GM12878 (cell line): Measurements from ENCODE around the gene RYK. TPM values are rescaled to one million over a fixed set of nuclear protein-coding genes. Genes with fewer than 3 reads are reported as not detected.

ENCODE experiments used
- ATAC-seq: fragments of 200-7000 bp; cut with Tn5 transposase; 3 replicates; pipeline ENCODE4 v1.9.1; 2020; ENCODE audit warnings: mild to moderate bottlenecking, moderate library complexity
- BruUV-seq: library from RNA; stranded (reverse); fragments of 400-500 nt; replicated peaks from 2 replicates; lab custom pipeline; 2021; lab: Mats Ljungman, UMichigan
- CTCF ChIA-PET: fragments of 300-600 bp; sonication (Branson Sonifier 250); formaldehyde crosslinking; extraction: SDS; loops from one replicate; lab custom pipeline; 2021; ENCODE audit warnings: inconsistent platforms; lab: Yijun Ruan, JAX
- POLR2A ChIA-PET: fragments of 350-600 bp; formaldehyde crosslinking; extraction: SDS; loops from one replicate; lab custom pipeline; 2021; ENCODE audit warnings: inconsistent platforms; lab: Charles Lee
- RAD21 ChIA-PET: fragments of 300-600 bp; sonication (Branson Sonifier 250); formaldehyde crosslinking; loops from one replicate; lab custom pipeline; 2023; ENCODE audit warnings: antibody characterized with exemption; ENCODE audit not compliant: unreplicated experiment; lab: Charles Lee
- SMC1A ChIA-PET: fragments of 300-600 bp; sonication (Branson Sonifier 250); formaldehyde crosslinking; loops from one replicate; lab custom pipeline; 2023; ENCODE audit not compliant: unreplicated experiment, uncharacterized antibody; lab: Charles Lee
- DNase-seq: peaks from one replicate; pipeline ENCODE4 v3.0.0-alpha.2; 2011; ENCODE audit warnings: low read depth, low spot score
- FAIRE-seq: peaks from 3 replicates; lab custom pipeline; 2011; peaks lifted over from hg19 to GRCh38; lab: Jason Lieb, UNC
- H2AFZ ChIP-seq: 2 replicates; pipeline ENCODE4 v1.6.0; 2011; ENCODE audit warnings: low read depth, low read length, control low read depth; ENCODE audit not compliant: control insufficient read depth
- H3K27ac ChIP-seq: 2 replicates; pipeline ENCODE4 v1.5.1; 2011; ENCODE audit warnings: control low read depth; ENCODE audit not compliant: control insufficient read depth, insufficient read depth
- H3K27me3 ChIP-seq, 2 experiments: replicated peaks in 1 of 2; 2 replicates each; pipeline versions ENCODE4 v1.6.0 to v1.6.1; 2011; ENCODE audit warnings: low read length in 1 of 2; ENCODE audit not compliant: control insufficient read depth in 2 of 2, insufficient read depth in 2 of 2
- H3K36me3 ChIP-seq, 2 experiments: 2 replicates each; pipeline ENCODE4 v1.5.1; 2011; ENCODE audit warnings: low read length in 1 of 2; ENCODE audit not compliant: control insufficient read depth in 2 of 2, insufficient read depth in 2 of 2
- H3K4me1 ChIP-seq: 2 replicates; pipeline ENCODE4 v1.6.1; 2011; ENCODE audit warnings: mild to moderate bottlenecking, low read length, moderate library complexity, mixed read lengths; ENCODE audit not compliant: control insufficient read depth, insufficient read depth
- H3K4me2 ChIP-seq: 2 replicates; pipeline ENCODE4 v1.6.0; 2011; ENCODE audit warnings: control low read depth; ENCODE audit not compliant: control insufficient read depth, insufficient read depth
- H3K4me3 ChIP-seq: fragments of 200-600 bp; sonication (generic); 2 replicates; pipeline ENCODE4 v1.5.1; 2016
- H3K79me2 ChIP-seq: 2 replicates; pipeline ENCODE4 v1.6.0; 2011; ENCODE audit warnings: low read length; ENCODE audit not compliant: control insufficient read depth, insufficient read depth
- H3K9ac ChIP-seq: 2 replicates; pipeline ENCODE4 v1.8.0; 2011; ENCODE audit warnings: low read length, control low read depth, mixed read lengths; ENCODE audit not compliant: control insufficient read depth, insufficient read depth
- H3K9me3 ChIP-seq: replicated peaks from 3 replicates; pipeline ENCODE4 v1.5.1; 2011; ENCODE audit warnings: mild to moderate bottlenecking, low read length; ENCODE audit not compliant: control insufficient read depth, insufficient read depth
- H4K20me1 ChIP-seq: 2 replicates; pipeline ENCODE4 v1.6.0; 2011; ENCODE audit not compliant: control insufficient read depth, insufficient read depth
- IRF4 ChIP-seq: IDR thresholded peaks from 2 replicates; pipeline ENCODE4 v1.6.1; 2011; ENCODE audit warnings: low read depth, low read length
- REST ChIP-seq: IDR thresholded peaks from 2 replicates; pipeline ENCODE4 v1.6.1; 2012; ENCODE audit warnings: mild to moderate bottlenecking, low read depth, low read length
- SMARCA5 ChIP-seq: fragments of 450-650 bp; IDR thresholded peaks from 2 replicates; pipeline ENCODE4 v1.6.1; 2017; ENCODE audit warnings: mild to moderate bottlenecking
- TBL1XR1 ChIP-seq: IDR thresholded peaks from 2 replicates; pipeline ENCODE4 v1.6.1; 2012; ENCODE audit warnings: low read depth, low read length, improper control_type of control experiment
- WGBS: methylation state at CpG from one replicate; pipeline ENCODE4 v1.1.6; 2016; ENCODE audit warnings: low lambda C conversion rate; ENCODE audit not compliant: insufficient replicate concordance, insufficient coverage; ENCODE audit errors: missing lambda C conversion rate; 5-methylcytosine and 5-hydroxymethylcytosine counted together
- in situ Hi-C: fragments of 300-500 bp; cut with MboI; formaldehyde crosslinking; loops from 9 replicates; pipeline ENCODE4 v1.14.3; 2018; ENCODE audit warnings: mixed read lengths
- intact Hi-C: fragments of 100-400 bp; cut with micrococcal nuclease; formaldehyde crosslinking; loops from one replicate; pipeline ENCODE4 v1.14.2; 2022; ENCODE audit not compliant: unreplicated experiment
- polyA plus RNA-seq, 11 experiments: library from polyadenylated mRNA; depleted of rRNA in 4 of 11; unstranded in 6 of 11; stranded (reverse) in 5 of 11; fragments of >200 nt; fragmentation: Nextera tagmentation in 4 of 11; fragmentation: Illumina TruSeq in 1 of 11; extraction: Ambion mirVana in 4 of 11; extraction: Trizol in 1 of 11; gene quantifications; 1 replicate in 1 of 11; 2 replicates in 10 of 11; pipeline versions ENCODE4 v1.2.1 to v1.2.3, GENCODE V29; 2011 to 2016; ENCODE audit warnings: inconsistent platforms in 2 of 11, missing spikeins in 2 of 11, low read depth in 1 of 11
- total RNA-seq, 4 experiments: library from RNA; depleted of rRNA in 3 of 4; stranded (reverse); fragments of >200 nt in 3 of 4; fragmentation: Illumina TruSeq in 1 of 4; extraction: Trizol in 1 of 4; gene quantifications; 2 replicates each; pipeline versions ENCODE4 v1.2.1 to v1.2.3, GENCODE V29; 2013 to 2021
- TF ChIP-seq, protein P1 (sequence below): IDR thresholded peaks from 2 replicates; pipeline ENCODE4 v1.6.1; 2012; ENCODE audit warnings: low read depth, low read length, improper control_type of control experiment
- TF ChIP-seq, protein P2 (sequence below): fragments of 450-650 bp; formaldehyde crosslinking; IDR thresholded peaks from 2 replicates; pipeline ENCODE4 v1.4.0; 2022; ENCODE audit warnings: mild to moderate bottlenecking, moderate library complexity
- TF ChIP-seq, protein P3 (sequence below): IDR thresholded peaks from 2 replicates; pipeline ENCODE4 v1.6.1; 2012; ENCODE audit warnings: low read depth, low read length, improper control_type of control experiment
- TF ChIP-seq, protein P4 (sequence below): fragments of 450-650 bp; IDR thresholded peaks from 2 replicates; pipeline ENCODE4 v1.6.1; 2016; ENCODE audit warnings: mild to moderate bottlenecking, moderate library complexity, borderline replicate concordance

The RYK gene
- total and polyA plus RNA-seq, 10 of the 15 experiments (the other 5 are each of a cell fraction or from before 2014, with no cell fraction given) = 2.0 to 25.1 (median 11.1) TPM

- Histone ChIP-seq H2AFZ (no peak overlapping the region), H3K4me1 (peaks cover 3% of the 10 kb centered on the region; the same call in 1 of the 2 replicates), H4K20me1 (no peaks in the 10 kb centered on the region), H3K36me3 (no peaks in the 10 kb centered on the region), H3K4me3 (no peak overlapping the region), H3K4me2 (no peak overlapping the region), H3K27ac (no peak overlapping the region), H3K27me3 (no peaks in the 10 kb centered on the region), H3K9me3 (no peaks in the 10 kb centered on the region), H3K79me2 (no peaks in the 10 kb centered on the region), H3K9ac (no peak overlapping the region)
- FAIRE-seq (no peak), DNase-seq (no peak), ATAC-seq (0 out of 3 replicates have a peak, but pooled peaks have one; percentile 16)
- WGBS = 98% methylated on average over 3 of the region's 3 CpGs
- ChIA-PET POLR2A (interaction anchor here (0.5 kb wide), 1 partner anchor 20 kb away, joined by 4 read pairs; no protein-coding TSS in a partner anchor), SMC1A (interaction anchor here (1.5 kb wide), 1 partner anchor 53 kb away, joined by 3 read pairs; no protein-coding TSS in a partner anchor), RAD21 (no interaction called here), CTCF (interaction anchor here (0.8 to 2.0 kb wide), 2 partner anchors 19 to 33 kb away, joined by 3 to 5 read pairs; no protein-coding TSS in a partner anchor)
- no TSS peak for BruUV-seq
- in situ Hi-C loops = no loop called here
- intact Hi-C loops = no loop called here
- TF ChIP-seq, protein P1, sequence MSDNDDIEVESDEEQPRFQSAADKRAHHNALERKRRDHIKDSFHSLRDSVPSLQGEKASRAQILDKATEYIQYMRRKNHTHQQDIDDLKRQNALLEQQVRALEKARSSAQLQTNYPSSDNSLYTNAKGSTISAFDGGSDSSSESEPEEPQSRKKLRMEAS = no peak
- TF ChIP-seq, protein P2, sequence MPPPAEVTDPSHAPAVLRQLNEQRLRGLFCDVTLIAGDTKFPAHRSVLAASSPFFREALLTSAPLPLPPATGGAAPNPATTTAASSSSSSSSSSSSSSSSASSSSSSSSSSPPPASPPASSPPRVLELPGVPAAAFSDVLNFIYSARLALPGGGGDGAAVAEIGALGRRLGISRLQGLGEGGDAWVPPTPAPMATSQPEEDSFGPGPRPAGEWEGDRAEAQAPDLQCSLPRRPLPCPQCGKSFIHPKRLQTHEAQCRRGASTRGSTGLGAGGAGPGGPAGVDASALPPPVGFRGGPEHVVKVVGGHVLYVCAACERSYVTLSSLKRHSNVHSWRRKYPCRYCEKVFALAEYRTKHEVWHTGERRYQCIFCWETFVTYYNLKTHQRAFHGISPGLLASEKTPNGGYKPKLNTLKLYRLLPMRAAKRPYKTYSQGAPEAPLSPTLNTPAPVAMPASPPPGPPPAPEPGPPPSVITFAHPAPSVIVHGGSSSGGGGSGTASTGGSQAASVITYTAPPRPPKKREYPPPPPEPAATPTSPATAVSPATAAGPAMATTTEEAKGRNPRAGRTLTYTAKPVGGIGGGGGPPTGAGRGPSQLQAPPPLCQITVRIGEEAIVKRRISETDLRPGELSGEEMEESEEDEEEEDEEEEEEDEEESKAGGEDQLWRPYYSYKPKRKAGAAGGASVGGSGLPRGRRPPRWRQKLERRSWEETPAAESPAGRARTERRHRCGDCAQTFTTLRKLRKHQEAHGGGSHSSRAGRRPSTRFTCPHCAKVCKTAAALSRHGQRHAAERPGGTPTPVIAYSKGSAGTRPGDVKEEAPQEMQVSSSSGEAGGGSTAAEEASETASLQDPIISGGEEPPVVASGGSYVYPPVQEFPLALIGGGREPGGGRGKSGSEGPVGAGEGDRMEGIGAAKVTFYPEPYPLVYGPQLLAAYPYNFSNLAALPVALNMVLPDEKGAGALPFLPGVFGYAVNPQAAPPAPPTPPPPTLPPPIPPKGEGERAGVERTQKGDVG (CRISPR knock-in tag) = no peak
- TF ChIP-seq, protein P3, sequence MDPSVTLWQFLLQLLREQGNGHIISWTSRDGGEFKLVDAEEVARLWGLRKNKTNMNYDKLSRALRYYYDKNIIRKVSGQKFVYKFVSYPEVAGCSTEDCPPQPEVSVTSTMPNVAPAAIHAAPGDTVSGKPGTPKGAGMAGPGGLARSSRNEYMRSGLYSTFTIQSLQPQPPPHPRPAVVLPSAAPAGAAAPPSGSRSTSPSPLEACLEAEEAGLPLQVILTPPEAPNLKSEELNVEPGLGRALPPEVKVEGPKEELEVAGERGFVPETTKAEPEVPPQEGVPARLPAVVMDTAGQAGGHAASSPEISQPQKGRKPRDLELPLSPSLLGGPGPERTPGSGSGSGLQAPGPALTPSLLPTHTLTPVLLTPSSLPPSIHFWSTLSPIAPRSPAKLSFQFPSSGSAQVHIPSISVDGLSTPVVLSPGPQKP = no peak
- no peak for TF ChIP-seq REST
- TF ChIP-seq, protein P4, sequence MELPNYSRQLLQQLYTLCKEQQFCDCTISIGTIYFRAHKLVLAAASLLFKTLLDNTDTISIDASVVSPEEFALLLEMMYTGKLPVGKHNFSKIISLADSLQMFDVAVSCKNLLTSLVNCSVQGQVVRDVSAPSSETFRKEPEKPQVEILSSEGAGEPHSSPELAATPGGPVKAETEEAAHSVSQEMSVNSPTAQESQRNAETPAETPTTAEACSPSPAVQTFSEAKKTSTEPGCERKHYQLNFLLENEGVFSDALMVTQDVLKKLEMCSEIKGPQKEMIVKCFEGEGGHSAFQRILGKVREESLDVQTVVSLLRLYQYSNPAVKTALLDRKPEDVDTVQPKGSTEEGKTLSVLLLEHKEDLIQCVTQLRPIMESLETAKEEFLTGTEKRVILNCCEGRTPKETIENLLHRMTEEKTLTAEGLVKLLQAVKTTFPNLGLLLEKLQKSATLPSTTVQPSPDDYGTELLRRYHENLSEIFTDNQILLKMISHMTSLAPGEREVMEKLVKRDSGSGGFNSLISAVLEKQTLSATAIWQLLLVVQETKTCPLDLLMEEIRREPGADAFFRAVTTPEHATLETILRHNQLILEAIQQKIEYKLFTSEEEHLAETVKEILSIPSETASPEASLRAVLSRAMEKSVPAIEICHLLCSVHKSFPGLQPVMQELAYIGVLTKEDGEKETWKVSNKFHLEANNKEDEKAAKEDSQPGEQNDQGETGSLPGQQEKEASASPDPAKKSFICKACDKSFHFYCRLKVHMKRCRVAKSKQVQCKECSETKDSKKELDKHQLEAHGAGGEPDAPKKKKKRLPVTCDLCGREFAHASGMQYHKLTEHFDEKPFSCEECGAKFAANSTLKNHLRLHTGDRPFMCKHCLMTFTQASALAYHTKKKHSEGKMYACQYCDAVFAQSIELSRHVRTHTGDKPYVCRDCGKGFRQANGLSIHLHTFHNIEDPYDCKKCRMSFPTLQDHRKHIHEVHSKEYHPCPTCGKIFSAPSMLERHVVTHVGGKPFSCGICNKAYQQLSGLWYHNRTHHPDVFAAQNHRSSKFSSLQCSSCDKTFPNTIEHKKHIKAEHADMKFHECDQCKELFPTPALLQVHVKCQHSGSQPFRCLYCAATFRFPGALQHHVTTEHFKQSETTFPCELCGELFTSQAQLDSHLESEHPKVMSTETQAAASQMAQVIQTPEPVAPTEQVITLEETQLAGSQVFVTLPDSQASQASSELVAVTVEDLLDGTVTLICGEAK = no peak
- TF ChIP-seq SMARCA5 = no peak
- no peak for TF ChIP-seq TBL1XR1
- TF ChIP-seq IRF4 = no peak
Measured at GRCh38 chr3:134242649-134243617, 7.7 kb downstream of the RYK start.
